ENCODE measurements around the gene TOPAZ1.

The TOPAZ1 gene

GRCh38 chr3:44353355-44353924 is 111.8 kb downstream of the TOPAZ1 start:
- no peak for TF ChIP-seq CTCF (IDR thresholded peaks at IDR 0.05; ENCODE audit: extremely low read depth, missing control alignments)
- DNase-seq (ENCODE audit: low spot score), result no peak

- TF ChIP-seq CTCF (IDR thresholded peaks at IDR 0.05; ENCODE audit: extremely low read depth, missing control alignments), result no peak
- DNase-seq (ENCODE audit: low spot score), result no peak
Measured at GRCh38 chr3:44355362-44356033, 113.8 kb downstream of the TOPAZ1 start.

DNA sequence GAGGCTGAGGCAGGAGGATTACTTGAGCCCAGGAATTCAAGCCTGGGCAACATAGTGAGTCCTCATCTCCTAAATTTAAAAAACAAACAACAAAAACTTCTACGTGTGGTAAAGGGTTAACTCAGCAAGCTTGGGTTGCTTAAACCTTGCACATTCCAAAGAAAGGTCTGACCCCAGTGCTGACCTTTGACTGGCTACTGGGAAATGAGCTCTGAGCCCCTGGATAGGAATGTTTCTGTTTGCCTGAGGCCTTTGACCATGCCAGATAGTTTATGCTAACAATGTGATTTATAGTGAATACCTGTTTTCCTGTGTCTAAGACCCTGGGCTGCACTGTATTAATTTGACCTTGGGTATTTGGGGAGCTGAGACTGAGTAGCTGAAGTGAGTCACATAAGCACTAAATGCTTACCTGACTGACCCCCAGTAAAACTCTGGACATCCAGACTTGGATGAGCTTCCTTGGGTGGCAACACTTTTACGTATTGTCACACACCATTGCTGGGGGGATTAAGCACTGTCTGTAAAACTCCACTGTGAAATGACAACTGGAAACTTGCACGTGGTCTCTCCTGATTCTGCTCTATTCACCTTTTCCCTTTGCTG is 117.6 kb downstream of the TOPAZ1 start:
- TF ChIP-seq CTCF (IDR thresholded peaks at IDR 0.05; ENCODE audit: extremely low read depth, missing control alignments), result no peak
- no peak for DNase-seq (ENCODE audit: low spot score)

- DNase-seq (ENCODE audit: low spot score), result peak; percentile 14
- TF ChIP-seq CTCF (IDR thresholded peaks at IDR 0.05; ENCODE audit: extremely low read depth, missing control alignments), result no peak
Measured at GRCh38 chr3:44363591-44363990, 121.9 kb downstream of the TOPAZ1 start.

- no peak for TF ChIP-seq CTCF (IDR thresholded peaks at IDR 0.05; ENCODE audit: extremely low read depth, missing control alignments)
Measured at GRCh38 chr3:44365952-44366351, 124.3 kb downstream of the TOPAZ1 start.

DNA sequence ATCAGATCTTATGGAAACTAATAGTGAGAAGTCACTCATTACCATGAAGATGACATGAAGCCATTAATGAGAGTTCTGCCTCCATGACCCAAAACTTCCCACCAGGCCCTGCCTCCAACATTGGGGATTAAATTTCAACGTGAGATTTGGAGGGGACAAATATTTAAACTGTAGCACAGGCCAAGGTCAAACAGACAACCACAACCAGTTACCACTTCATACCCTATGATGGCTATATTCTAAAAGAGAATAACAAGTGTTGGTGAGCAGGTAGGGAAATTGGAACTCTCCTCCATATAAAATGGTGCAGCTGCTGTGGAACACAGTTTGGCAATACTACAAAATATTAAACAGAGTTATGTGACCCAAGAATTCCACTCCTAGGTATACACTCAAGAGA is 133.8 kb downstream of the TOPAZ1 start:
- no peak for TF ChIP-seq CTCF (IDR thresholded peaks at IDR 0.05; ENCODE audit: extremely low read depth, missing control alignments)
- no peak for DNase-seq (ENCODE audit: low spot score)

More at GRCh38 chr3:44365952-44366351, 124.3 kb downstream of the TOPAZ1 start:
- no peak for DNase-seq (ENCODE audit: low spot score)
